H1 (cell line): ENCODE data around the gene ADGRE2. TPM values are rescaled to one million over a fixed set of nuclear protein-coding genes. Genes with fewer than 3 reads are reported as not detected.

Source experiments
- FOSL1 ChIP-seq: IDR thresholded peaks from 2 replicates; pipeline ENCODE4 v1.6.1; 2011; ENCODE audit warnings: mild to moderate bottlenecking, low read depth, low read length, moderate library complexity; ENCODE audit not compliant: insufficient read depth
- polyA plus RNA-seq, 7 experiments: library from polyadenylated mRNA; depleted of rRNA in 3 of 7; stranded (reverse) in 5 of 7; unstranded in 2 of 7; fragments of >200 nt in 5 of 7; fragments of 200-250 nt in 2 of 7; gene quantifications; 1 replicate in 5 of 7; 2 replicates in 1 of 7; 4 replicates in 1 of 7; pipeline versions ENCODE4 v1.2.1 to v1.2.3, GENCODE V29; 2011 to 2013; ENCODE audit warnings: missing spikeins in 2 of 7, mixed read lengths in 2 of 7
- total RNA-seq: library from RNA; stranded (reverse); fragmentation: NEBNext Ultra II Directional; extraction: Animal tissue kit (Norgen Biotek cat#: 25700); gene quantifications from 2 replicates; pipeline ENCODE4 v1.2.1, GENCODE V29; 2021

The ADGRE2 gene
- total and polyA plus RNA-seq, 2 of the 8 experiments (the other 6 are each of a cell fraction or from before 2014, with no cell fraction given) = 2.0 to 4.5 TPM

- TF ChIP-seq FOSL1 = no peak
Observed at GRCh38 chr19:14814982-14815652, 36.8 kb upstream of the ADGRE2 start (continued).
